HEK293 (cell line): ENCODE measurements around the gene HOXD9.

Experiments used
- BCL11A ChIP-seq: fragments of 450-650 bp; formaldehyde crosslinking; IDR thresholded peaks from 2 replicates; pipeline ENCODE4 v1.5.1; 2016; ENCODE audit warnings: low read depth, missing biosample characterization, missing genetic modification characterization
- MYNN ChIP-seq: fragments of 450-650 bp; formaldehyde crosslinking; IDR thresholded peaks from 2 replicates; pipeline ENCODE4 v1.5.1; 2016; ENCODE audit warnings: missing biosample characterization, missing genetic modification characterization, borderline replicate concordance
- PATZ1 ChIP-seq: fragments of 450-650 bp; formaldehyde crosslinking; IDR thresholded peaks from 2 replicates; pipeline ENCODE4 v1.5.1; 2016; ENCODE audit warnings: missing biosample characterization, missing genetic modification characterization
- SALL2 ChIP-seq: fragments of 450-650 bp; formaldehyde crosslinking; IDR thresholded peaks from 2 replicates; pipeline ENCODE4 v1.5.0; 2017; ENCODE audit warnings: missing biosample characterization, mild to moderate bottlenecking, missing genetic modification characterization, borderline replicate concordance
- ZBTB1 ChIP-seq: fragments of 450-650 bp; formaldehyde crosslinking; IDR thresholded peaks from 2 replicates; pipeline ENCODE4 v1.5.1; 2016; ENCODE audit warnings: missing biosample characterization, missing genetic modification characterization
- ZNF24 ChIP-seq: fragments of 450-650 bp; formaldehyde crosslinking; IDR thresholded peaks from 2 replicates; pipeline ENCODE4 v1.5.1; 2016; ENCODE audit warnings: missing biosample characterization, missing genetic modification characterization
- ZNF274 ChIP-seq, 2 experiments: fragments of 200-500 bp in 1 of 2; fragments of 450-650 bp in 1 of 2; sonication (Bioruptor generic) in 1 of 2; formaldehyde crosslinking in 1 of 2; IDR thresholded peaks; 2 replicates each; pipeline versions ENCODE4 v1.5.1 to v1.6.1; 2014 to 2016; ENCODE audit warnings: borderline replicate concordance in 1 of 2, inconsistent platforms in 1 of 2, low read length in 1 of 2, missing biosample characterization in 1 of 2, missing genetic modification characterization in 1 of 2
- ZNF514 ChIP-seq: fragments of 450-650 bp; formaldehyde crosslinking; IDR thresholded peaks from 2 replicates; pipeline ENCODE4 v1.5.1; 2016; ENCODE audit warnings: missing biosample characterization, missing genetic modification characterization
- ZNF626 ChIP-seq: fragments of 450-650 bp; sonication (Bioruptor Pico); formaldehyde crosslinking; IDR thresholded peaks from 2 replicates; pipeline ENCODE4 v1.5.1; 2018; ENCODE audit warnings: missing biosample characterization, missing genetic modification characterization, inconsistent platforms
- TF ChIP-seq, protein P1 (sequence below): fragments of 450-650 bp; formaldehyde crosslinking; IDR thresholded peaks from 2 replicates; pipeline ENCODE4 v1.5.1; 2016; ENCODE audit warnings: missing biosample characterization, missing genetic modification characterization
- TF ChIP-seq, protein P2 (sequence below): sonication (generic); formaldehyde crosslinking; IDR thresholded peaks from 2 replicates; pipeline ENCODE4 v1.8.1; 2022; ENCODE audit warnings: mild to moderate bottlenecking, moderate library complexity, missing genetic modification reagents
- TF ChIP-seq, protein P3 (sequence below): IDR thresholded peaks from 2 replicates; pipeline ENCODE4 v1.6.1; 2011; ENCODE audit warnings: mild to moderate bottlenecking, low read depth, low read length, borderline replicate concordance

GRCh38 chr2:176117162-176117822, 5.2 kb upstream of the HOXD9 start:
- no peak for TF ChIP-seq ZNF514 (tag by site-specific recombination)
- TF ChIP-seq, protein P1, sequence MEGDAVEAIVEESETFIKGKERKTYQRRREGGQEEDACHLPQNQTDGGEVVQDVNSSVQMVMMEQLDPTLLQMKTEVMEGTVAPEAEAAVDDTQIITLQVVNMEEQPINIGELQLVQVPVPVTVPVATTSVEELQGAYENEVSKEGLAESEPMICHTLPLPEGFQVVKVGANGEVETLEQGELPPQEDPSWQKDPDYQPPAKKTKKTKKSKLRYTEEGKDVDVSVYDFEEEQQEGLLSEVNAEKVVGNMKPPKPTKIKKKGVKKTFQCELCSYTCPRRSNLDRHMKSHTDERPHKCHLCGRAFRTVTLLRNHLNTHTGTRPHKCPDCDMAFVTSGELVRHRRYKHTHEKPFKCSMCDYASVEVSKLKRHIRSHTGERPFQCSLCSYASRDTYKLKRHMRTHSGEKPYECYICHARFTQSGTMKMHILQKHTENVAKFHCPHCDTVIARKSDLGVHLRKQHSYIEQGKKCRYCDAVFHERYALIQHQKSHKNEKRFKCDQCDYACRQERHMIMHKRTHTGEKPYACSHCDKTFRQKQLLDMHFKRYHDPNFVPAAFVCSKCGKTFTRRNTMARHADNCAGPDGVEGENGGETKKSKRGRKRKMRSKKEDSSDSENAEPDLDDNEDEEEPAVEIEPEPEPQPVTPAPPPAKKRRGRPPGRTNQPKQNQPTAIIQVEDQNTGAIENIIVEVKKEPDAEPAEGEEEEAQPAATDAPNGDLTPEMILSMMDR (tag by site-specific recombination) = no peak
- no peak for TF ChIP-seq ZBTB1 (tag by site-specific recombination)
- TF ChIP-seq MYNN = no peak
- TF ChIP-seq SALL2 = no peak
- TF ChIP-seq BCL11A = no peak
- TF ChIP-seq ZNF24 = no peak
- TF ChIP-seq, protein P2, sequence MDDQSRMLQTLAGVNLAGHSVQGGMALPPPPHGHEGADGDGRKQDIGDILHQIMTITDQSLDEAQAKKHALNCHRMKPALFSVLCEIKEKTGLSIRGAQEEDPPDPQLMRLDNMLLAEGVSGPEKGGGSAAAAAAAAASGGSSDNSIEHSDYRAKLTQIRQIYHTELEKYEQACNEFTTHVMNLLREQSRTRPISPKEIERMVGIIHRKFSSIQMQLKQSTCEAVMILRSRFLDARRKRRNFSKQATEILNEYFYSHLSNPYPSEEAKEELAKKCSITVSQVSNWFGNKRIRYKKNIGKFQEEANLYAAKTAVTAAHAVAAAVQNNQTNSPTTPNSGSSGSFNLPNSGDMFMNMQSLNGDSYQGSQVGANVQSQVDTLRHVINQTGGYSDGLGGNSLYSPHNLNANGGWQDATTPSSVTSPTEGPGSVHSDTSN = no peak
- TF ChIP-seq ZNF626 (tag by site-specific recombination) = no peak
- TF ChIP-seq PATZ1 = no peak
- no peak for TF ChIP-seq ZNF274 (IDR thresholded peaks at IDR 0.05; ENCODE audit: low read length)
- no peak for TF ChIP-seq ZNF274 (tag by site-specific recombination; IDR thresholded peaks at IDR 0.05; ENCODE audit: borderline replicate concordance)
- TF ChIP-seq, protein P3, sequence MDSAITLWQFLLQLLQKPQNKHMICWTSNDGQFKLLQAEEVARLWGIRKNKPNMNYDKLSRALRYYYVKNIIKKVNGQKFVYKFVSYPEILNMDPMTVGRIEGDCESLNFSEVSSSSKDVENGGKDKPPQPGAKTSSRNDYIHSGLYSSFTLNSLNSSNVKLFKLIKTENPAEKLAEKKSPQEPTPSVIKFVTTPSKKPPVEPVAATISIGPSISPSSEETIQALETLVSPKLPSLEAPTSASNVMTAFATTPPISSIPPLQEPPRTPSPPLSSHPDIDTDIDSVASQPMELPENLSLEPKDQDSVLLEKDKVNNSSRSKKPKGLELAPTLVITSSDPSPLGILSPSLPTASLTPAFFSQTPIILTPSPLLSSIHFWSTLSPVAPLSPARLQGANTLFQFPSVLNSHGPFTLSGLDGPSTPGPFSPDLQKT = no peak
